ENCODE results near the gene DHRS12. TPM values are rescaled to one million over a fixed set of nuclear protein-coding genes. Genes with fewer than 3 reads are reported as not detected.

The DHRS12 gene
- total RNA-seq, 4 donors from 2014 or later: 11.8 to 22.2 (median 17.4) TPM

- DNase-seq (ENCODE audit: low spot score): no peak
- ATAC-seq (ENCODE audit: low FRiP score): no peak
- TF ChIP-seq CTCF (IDR thresholded peaks at IDR 0.05): no peak
These were observed 33.8 kb downstream of the DHRS12 start for GRCh38 chr13:51770160-51770559.

- no peak for DNase-seq (ENCODE audit: low spot score)
- peak; percentile 83 for ATAC-seq (ENCODE audit: low FRiP score)
- no peak for TF ChIP-seq CTCF (IDR thresholded peaks at IDR 0.05)
These were observed 34.4 kb downstream of the DHRS12 start for GRCh38 chr13:51769455-51770127.

GRCh38 chr13:51768976-51769375, 35.0 kb downstream of the DHRS12 start:
- ATAC-seq (ENCODE audit: low FRiP score) (no peak), DNase-seq (ENCODE audit: low spot score) (no peak)
- TF ChIP-seq CTCF (IDR thresholded peaks at IDR 0.05): no peak

GRCh38 chr13:51768378-51768921, 35.5 kb downstream of the DHRS12 start:
- TF ChIP-seq CTCF (IDR thresholded peaks at IDR 0.05): no peak
- DNase-seq (ENCODE audit: low spot score): no peak
- no peak for ATAC-seq (ENCODE audit: low FRiP score)

DNA sequence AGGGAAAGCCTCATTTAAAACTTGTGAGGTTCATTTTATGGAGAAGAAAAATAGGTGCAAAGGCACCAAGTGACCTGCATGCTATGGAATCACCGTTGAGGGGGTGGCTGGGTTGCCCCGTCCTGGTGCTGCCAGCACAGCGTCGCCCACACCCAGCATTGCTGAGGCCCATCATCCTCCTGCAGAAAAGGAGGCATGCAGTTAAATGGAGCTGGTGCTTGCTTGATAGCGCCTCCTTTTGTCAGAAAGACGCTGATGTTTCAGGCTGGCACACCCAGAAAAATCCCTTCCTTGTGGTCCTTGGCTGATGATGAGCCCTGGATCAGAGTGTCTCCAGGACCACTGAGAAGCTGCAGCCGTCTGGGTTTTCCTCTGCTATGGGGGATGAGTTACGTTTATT, 36.9 kb downstream of the DHRS12 start:
- ATAC-seq (ENCODE audit: low FRiP score) (no peak), DNase-seq (ENCODE audit: low spot score) (no peak)
- no peak for TF ChIP-seq CTCF (IDR thresholded peaks at IDR 0.05)

GRCh38 chr13:51765142-51765515, 38.8 kb downstream of the DHRS12 start:
- DNase-seq (ENCODE audit: low spot score): no peak
- no peak for ATAC-seq (ENCODE audit: low FRiP score)
- no peak for TF ChIP-seq CTCF (IDR thresholded peaks at IDR 0.05)
